Prostate gland (tissue), 2 donors: ENCODE results near the gene CARD9. TPM values are rescaled to one million over a fixed set of nuclear protein-coding genes. Genes with fewer than 3 reads are reported as not detected.

Experiments used
- DNase-seq: peaks from one replicate; pipeline ENCODE4 v3.0.0-alpha.2; 2019; ENCODE audit warnings: low spot score
- H3K27ac ChIP-seq, 2 donors: fragments of 200-600 bp; sonication (generic); 2 replicates each; pipeline ENCODE4 v1.5.1; 2017 to 2019
- H3K27me3 ChIP-seq: fragments of 200-600 bp; sonication (generic); replicated peaks from 2 replicates; pipeline ENCODE4 v1.5.1; 2019; ENCODE audit not compliant: insufficient read depth
- H3K36me3 ChIP-seq, 2 donors: fragments of 200-600 bp; sonication (generic); 1 replicate in 1 of 2; 2 replicates in 1 of 2; pipeline versions ENCODE4 v1.5.1 to v1.8.1; 2017 to 2019
- H3K4me1 ChIP-seq: fragments of 200-600 bp; sonication (generic); replicated peaks from 2 replicates; pipeline ENCODE4 v1.5.1; 2019
- H3K4me3 ChIP-seq, 2 donors: fragments of 200-600 bp; sonication (generic); 2 replicates each; pipeline ENCODE4 v1.5.1; 2017 to 2019
- H3K9me3 ChIP-seq: fragments of 200-600 bp; sonication (generic); 2 replicates; pipeline ENCODE4 v1.5.1; 2017
- POLR2A ChIP-seq: fragments of 450-650 bp; IDR thresholded peaks from one replicate; pipeline ENCODE4 v1.6.1; 2016; ENCODE audit warnings: antibody characterized with exemption, mild to moderate bottlenecking
- POLR2AphosphoS5 ChIP-seq: sonication (generic); formaldehyde crosslinking; IDR thresholded peaks from one replicate; pipeline ENCODE4 v1.6.1; 2017; ENCODE audit warnings: antibody characterized with exemption
- WGBS: methylation state at CpG from one replicate; pipeline ENCODE4 v1.1.5; 2018; 5-methylcytosine and 5-hydroxymethylcytosine counted together
- intact Hi-C: fragments of 100-400 bp; cut with DNase I; formaldehyde crosslinking; loops from one replicate; pipeline ENCODE4 v1.14.2; 2022
- total RNA-seq, 2 donors: library from RNA; depleted of rRNA; stranded (reverse); fragments of >200 nt; gene quantifications; one replicate each; pipeline ENCODE4 v1.1.0, GENCODE V29; 2016
- TF ChIP-seq, protein P1 (sequence below), 4 experiments: fragments of 200-600 bp in 2 of 4; fragments of 450-650 bp in 2 of 4; sonication (generic) in 2 of 4; IDR thresholded peaks; 1 replicate in 3 of 4; 2 replicates in 1 of 4; pipeline ENCODE4 v1.5.1; 2016 to 2019; ENCODE audit warnings: antibody characterized with exemption in 4 of 4, mild to moderate bottlenecking in 2 of 4, moderate library complexity in 2 of 4

Gene CARD9
- total RNA-seq, 2 donors from 2014 or later: 1.5 to 3.4 TPM

DNA sequence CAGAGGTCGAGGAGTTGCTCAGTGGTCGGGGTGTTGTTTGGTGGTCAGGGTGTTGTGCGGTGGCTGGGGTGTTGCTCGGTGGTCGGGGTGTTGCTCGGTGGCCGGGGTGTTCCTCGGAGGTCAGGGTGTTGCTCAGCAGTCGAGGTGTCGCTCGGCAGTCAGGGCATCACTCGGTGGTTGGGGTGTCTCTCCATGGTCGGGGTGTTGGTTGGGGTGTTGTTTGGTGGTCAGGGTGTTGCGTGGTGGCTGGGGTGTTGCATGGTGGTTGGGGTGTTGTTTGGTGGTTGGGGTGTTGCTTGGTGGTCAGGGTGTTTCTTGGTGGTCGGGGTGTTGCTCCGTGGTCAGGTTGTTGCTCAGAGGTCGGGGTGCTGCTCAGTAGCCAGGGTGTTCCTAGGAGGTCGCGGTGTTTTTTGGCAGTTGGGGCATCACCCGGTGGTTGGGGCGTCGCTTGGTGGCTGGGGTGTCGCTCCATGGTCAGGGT is 57.2 kb downstream of the CARD9 start:
- no peaks in the 10 kb centered on the region for H3K36me3 ChIP-seq
- H3K9me3 ChIP-seq: no peaks in the 10 kb centered on the region
- no peak overlapping the region for H3K27ac ChIP-seq
- intact Hi-C loops: no loop called here
- no peaks in the 10 kb centered on the region for H3K27me3 ChIP-seq
- no peak overlapping the region for H3K4me3 ChIP-seq
- 96% methylated on average over 23 of the region's 23 CpGs for WGBS
- no peak for DNase-seq
- no peaks in the 10 kb centered on the region for H3K4me1 ChIP-seq
- TF ChIP-seq POLR2A (no peak), POLR2AphosphoS5 (no peak)
- TF ChIP-seq, protein P1, sequence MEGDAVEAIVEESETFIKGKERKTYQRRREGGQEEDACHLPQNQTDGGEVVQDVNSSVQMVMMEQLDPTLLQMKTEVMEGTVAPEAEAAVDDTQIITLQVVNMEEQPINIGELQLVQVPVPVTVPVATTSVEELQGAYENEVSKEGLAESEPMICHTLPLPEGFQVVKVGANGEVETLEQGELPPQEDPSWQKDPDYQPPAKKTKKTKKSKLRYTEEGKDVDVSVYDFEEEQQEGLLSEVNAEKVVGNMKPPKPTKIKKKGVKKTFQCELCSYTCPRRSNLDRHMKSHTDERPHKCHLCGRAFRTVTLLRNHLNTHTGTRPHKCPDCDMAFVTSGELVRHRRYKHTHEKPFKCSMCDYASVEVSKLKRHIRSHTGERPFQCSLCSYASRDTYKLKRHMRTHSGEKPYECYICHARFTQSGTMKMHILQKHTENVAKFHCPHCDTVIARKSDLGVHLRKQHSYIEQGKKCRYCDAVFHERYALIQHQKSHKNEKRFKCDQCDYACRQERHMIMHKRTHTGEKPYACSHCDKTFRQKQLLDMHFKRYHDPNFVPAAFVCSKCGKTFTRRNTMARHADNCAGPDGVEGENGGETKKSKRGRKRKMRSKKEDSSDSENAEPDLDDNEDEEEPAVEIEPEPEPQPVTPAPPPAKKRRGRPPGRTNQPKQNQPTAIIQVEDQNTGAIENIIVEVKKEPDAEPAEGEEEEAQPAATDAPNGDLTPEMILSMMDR (IDR thresholded peaks at IDR 0.05): no peak

- no peak for TF ChIP-seq POLR2A
- TF ChIP-seq, protein P1 (IDR thresholded peaks at IDR 0.05): no peak
- Histone ChIP-seq H3K27ac (no peak overlapping the region), H3K4me1 (no peaks in the 10 kb centered on the region), H3K9me3 (no peaks in the 10 kb centered on the region), H3K36me3 (no peaks in the 10 kb centered on the region), H3K4me3 (no peak overlapping the region), H3K27me3 (no peaks in the 10 kb centered on the region)
- WGBS: 95% methylated on average over 4 of the region's 4 CpGs
- intact Hi-C loops: no loop called here
- no peak for DNase-seq
Observed at GRCh38 chr9:136314944-136315343, 58.5 kb downstream of the CARD9 start.

- H3K27ac ChIP-seq: no peak overlapping the region
- TF ChIP-seq POLR2A: no peak
- no peak for TF ChIP-seq POLR2AphosphoS5
- TF ChIP-seq, protein P1 (IDR thresholded peaks at IDR 0.05): no peak
Observed at GRCh38 chr9:136314056-136314416, 59.4 kb downstream of the CARD9 start.

More at GRCh38 chr9:136314056-136314416, 59.4 kb downstream of the CARD9 start:
- WGBS: 94% methylated on average over 3 of the region's 3 CpGs
- no peaks in the 10 kb centered on the region for H3K36me3 ChIP-seq
- intact Hi-C loops: no loop called here
- H3K27me3 ChIP-seq: no peaks in the 10 kb centered on the region
- no peak overlapping the region for H3K4me3 ChIP-seq
- H3K9me3 ChIP-seq: no peaks in the 10 kb centered on the region
- DNase-seq: no peak
- no peaks in the 10 kb centered on the region for H3K4me1 ChIP-seq

Other genes starting within 250 kb of the CARD9 start
- gene LHX3, start 168.5 kb downstream of the CARD9 start, total RNA-seq: 1 to 10 TPM in 1 of 2 donors, not detected in 1; 1.3 TPM
- gene QSOX2, start 127.9 kb downstream of the CARD9 start, total RNA-seq: 10 to 100 TPM in 1 of 2 donors, 1 to 10 TPM in 1; 4.3 to 12.2 TPM
- gene CCDC187, start 69.6 kb downstream of the CARD9 start, total RNA-seq: 1 to 10 TPM in 1 of 2 donors, not detected in 1; 1.2 TPM
- gene GPSM1, start 46.1 kb downstream of the CARD9 start, total RNA-seq: 10 to 100 TPM; 11.3 to 89.2 TPM
- 10 to 100 TPM; 37.6 to 64.3 TPM for gene DNLZ, start 9.9 kb downstream of the CARD9 start, total RNA-seq
- 10 to 100 TPM in 1 of 2 donors, 1 to 10 TPM in 1; 8.6 to 22.2 TPM for gene SNAPC4, start 26.5 kb upstream of the CARD9 start, total RNA-seq
- gene ENTR1, start 36.9 kb upstream of the CARD9 start, total RNA-seq: 10 to 100 TPM; 19.9 to 52.5 TPM
- gene PMPCA, start 37.0 kb upstream of the CARD9 start, total RNA-seq: 10 to 100 TPM; 29.2 to 58.7 TPM
- 10 to 100 TPM; 10.7 to 22.7 TPM for gene INPP5E, start 66.2 kb upstream of the CARD9 start, total RNA-seq
- gene SEC16A, start 109.4 kb upstream of the CARD9 start, total RNA-seq: 100 to 1,000 TPM in 1 of 2 donors, 10 to 100 TPM in 1; 94.7 to 111 TPM
- gene NOTCH1, start 172.4 kb upstream of the CARD9 start, total RNA-seq: 10 to 100 TPM; 38.0 to 63.3 TPM